Left colon (tissue), 2 donors: ENCODE data around the gene STK32B. TPM values are rescaled to one million over a fixed set of nuclear protein-coding genes. Genes with fewer than 3 reads are reported as not detected.

Experiments used
- ATAC-seq: fragments of 200-7000 bp; cut with Tn5 transposase; one replicate; pipeline ENCODE4 v1.9.1; 2020; ENCODE audit warnings: mild to moderate bottlenecking, moderate library complexity
- DNase-seq, 2 donors: peaks; one replicate each; pipeline ENCODE4 v3.0.0-alpha.2; 2020
- intact Hi-C, 2 donors: fragments of 100-400 bp; cut with DNase I in 1 of 2; cut with micrococcal nuclease in 1 of 2; formaldehyde crosslinking; loops; one replicate each; pipeline versions ENCODE4 v1.11.2 to v1.14.0; 2022; cut with DNase I, micrococcal nuclease
- total RNA-seq, 2 donors: library from RNA; stranded (reverse); fragmentation: NEBNext Ultra II Directional; extraction: Animal tissue kit (Norgen Biotek cat#: 25700); gene quantifications; one replicate each; pipeline ENCODE4 v1.2.1, GENCODE V29; 2021
- donor health status: DM: no; HTN: no; CAD: no.
- donor health status: DM: yes; HTN: yes; CAD: no.

Gene STK32B
- total RNA-seq, 2 donors from 2014 or later, result 0.40 to 0.78 TPM

DNA sequence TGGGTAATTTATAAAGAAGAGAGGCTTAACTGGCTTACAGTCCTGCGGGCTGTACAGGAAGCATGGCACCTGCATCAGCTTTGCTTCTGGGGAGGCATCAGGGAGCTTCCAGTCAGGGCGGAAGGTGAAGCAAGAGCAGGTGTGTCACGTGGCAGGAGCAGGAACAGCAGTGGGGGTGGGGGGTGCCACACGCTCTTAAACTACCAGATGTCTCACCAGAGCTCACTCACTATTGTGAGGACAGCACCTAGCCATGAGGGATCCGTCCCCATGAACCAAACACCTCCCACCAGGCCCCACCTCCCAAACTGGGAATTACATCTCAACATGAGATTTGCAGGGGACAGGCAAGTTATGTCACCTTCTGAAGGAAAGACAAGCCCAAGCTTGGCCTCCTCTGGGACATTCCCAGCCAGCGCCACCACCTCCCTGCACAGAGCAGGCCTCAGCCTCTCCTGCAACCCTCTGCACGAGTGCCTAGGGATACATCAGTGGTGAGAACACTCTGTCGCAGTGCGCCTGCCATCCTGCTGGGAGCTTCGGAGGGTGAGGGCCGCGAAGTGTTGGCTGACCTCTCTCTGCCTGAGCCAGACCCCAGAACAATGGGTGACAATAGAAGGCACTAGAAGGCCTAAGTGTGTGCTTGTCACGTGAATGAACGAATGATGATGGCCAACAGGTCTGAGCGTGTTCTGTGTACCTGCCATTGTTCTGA lies 412.8 kb downstream of the STK32B start:
- DNase-seq (no peak), ATAC-seq (no peak)
- intact Hi-C loops, result no loop called here

DNA sequence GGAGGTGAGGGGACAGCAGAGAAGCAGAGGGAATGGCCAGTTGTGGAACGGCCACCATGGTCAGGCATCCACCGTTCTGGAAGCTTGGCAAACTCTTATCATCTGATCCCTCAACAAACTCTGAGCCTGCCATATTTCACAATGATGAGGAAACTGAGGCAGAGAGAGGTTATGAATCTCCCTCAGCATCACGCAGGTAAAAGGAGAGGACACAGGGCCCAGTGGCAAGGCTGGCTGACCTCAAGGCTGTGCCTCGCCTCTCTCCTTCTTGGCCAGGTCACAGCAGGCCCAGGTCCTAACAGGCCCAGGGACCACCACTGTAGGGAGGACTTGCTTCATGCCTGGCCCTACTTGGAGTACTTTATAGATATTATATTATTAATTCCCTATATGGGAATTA lies 414.2 kb downstream of the STK32B start:
- DNase-seq (no peak), ATAC-seq (no peak)
- intact Hi-C loops, result no loop called here

- no peak for ATAC-seq
- DNase-seq, result no peak
Observed at GRCh38 chr4:5465956-5466355, 414.7 kb downstream of the STK32B start.

DNA sequence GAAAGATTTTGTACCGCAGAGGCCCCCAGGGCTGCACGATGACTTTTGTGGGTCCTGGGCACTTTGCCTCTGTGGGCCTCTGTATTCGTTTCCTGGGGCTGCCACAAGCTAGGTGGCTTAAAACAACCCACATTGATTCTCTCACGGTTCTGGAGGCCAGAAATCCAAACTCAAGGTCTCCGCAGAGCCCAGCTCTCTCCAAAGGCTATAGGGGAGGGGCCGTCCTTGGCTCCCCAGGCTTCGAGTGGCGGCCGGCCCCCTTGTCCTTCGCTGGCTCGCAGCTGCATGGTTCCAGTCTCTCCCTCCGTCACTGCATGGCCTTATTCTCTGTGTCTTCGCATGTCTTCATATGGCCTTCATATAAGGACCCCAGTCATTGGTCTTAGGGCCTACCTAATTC lies 415.8 kb downstream of the STK32B start:
- no peak for DNase-seq
- intact Hi-C loops, result no loop called here
- no peak for ATAC-seq

More at GRCh38 chr4:5465956-5466355, 414.7 kb downstream of the STK32B start:
- intact Hi-C loops, result no loop called here

DNA sequence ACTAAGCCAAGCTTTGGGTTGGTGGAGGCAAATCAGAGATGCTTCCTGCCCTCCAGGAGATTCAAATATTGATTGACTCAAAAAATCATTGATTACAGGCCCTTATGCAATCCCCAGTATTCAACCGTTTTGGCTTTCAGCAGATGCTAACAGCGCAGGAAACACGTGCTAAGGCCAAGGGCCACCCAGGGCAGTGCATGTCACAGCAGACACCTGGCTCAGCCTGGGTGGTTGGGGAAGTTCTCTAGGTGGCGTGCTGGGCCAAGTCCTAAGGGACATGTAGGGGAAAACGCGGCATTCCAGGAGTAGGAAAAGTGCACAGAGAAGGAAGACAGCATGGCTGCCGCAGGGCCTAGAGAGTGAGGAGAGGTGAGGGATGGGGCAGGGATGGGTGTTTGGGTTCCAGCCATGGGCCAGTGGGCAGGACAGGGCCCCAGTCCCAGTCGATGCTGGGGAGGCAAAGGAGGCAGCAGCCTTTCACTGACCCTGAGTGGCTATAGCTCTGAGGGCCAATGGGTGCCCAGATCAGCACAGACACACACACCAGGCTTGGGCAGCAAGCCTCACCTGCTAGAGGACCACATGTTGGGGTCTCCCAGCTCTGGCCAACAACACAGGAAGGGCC lies 418.0 kb downstream of the STK32B start:
- intact Hi-C loops, result no loop called here
- ATAC-seq, result no peak
- DNase-seq, result no peak

DNA sequence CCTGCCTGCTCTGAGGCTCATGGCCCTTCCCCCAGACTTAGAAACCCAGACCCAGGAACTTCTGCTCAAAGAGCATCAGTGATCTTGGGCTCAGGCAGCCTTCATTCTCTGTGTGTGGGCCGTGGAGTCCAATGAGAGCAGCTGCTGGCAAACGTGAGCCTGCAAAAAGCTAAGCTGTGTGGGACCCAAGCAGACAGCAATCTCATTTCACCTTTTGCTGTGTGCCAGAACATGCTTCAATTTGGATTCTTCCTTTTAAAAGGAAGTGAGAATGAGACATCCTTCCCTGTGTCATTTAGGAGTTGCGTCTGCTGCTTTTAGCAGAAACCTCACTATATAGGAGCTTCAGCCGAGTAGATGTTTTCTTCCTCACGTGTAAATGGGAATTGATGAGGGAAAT lies 418.6 kb downstream of the STK32B start:
- DNase-seq (no peak), ATAC-seq (no peak)
- intact Hi-C loops, result no loop called here

DNA sequence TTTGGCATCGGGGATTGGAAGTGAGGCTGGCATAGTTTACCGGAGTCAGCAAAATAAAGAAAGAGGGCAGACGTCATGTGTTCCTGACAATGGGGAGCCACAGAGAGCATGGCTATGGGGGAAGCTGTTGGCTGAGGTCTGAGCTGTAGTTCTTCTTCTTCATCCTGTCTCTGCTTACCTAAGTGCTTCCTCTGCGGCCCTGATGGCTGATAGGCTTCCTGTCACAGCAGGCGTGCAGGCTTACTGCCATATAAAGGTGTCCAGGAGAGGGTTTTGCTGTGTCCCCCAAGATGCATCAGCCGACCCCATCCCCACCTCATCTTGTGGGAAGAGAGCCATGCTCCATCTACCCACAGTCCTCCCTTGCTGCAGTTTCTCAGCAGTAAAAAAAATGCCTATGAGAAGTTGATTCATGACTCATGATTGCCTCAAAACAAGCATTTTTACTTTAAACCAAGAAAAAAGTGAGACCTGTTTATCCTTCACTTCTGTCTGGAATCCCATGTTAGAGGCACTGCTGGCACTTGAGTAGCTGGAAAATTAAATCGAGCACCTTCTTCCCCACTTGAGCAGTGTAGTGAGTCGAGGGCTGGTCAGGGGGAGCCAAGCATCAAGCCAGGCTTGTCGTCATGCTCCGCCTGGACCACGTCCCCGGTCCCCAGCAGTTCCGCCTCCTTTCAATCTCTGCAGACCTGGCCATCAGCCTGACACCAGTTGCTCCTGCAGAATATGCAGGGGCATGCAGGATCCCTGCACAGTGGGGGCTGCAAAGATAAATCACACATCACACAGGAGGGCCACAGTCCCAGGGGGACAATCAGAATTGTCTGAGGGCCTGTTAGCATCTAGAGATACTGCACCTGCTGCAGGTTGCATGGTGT lies 419.3 kb downstream of the STK32B start:
- ATAC-seq (no peak), DNase-seq (no peak)
- intact Hi-C loops, result no loop called here

DNA sequence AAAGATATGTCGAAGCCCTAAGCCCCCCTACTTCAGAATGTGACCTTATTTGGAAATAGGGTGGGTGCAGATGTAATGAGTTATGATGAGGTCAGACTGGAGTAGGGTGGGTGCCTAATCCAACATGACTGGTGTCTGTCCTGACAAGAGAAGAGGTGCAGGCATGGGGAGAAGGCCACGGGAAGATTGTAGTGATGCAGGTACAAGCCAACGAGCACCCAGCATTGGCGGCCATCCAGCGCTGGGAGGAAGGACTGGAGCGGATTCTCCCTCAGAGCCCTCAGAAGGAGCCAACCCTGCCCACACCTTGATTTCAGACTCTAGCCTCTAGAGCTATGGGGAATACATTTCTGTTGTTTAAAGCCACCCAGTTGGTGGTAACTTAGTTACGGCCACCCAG lies 419.9 kb downstream of the STK32B start:
- DNase-seq (no peak), ATAC-seq (no peak)
- intact Hi-C loops, result no loop called here

DNA sequence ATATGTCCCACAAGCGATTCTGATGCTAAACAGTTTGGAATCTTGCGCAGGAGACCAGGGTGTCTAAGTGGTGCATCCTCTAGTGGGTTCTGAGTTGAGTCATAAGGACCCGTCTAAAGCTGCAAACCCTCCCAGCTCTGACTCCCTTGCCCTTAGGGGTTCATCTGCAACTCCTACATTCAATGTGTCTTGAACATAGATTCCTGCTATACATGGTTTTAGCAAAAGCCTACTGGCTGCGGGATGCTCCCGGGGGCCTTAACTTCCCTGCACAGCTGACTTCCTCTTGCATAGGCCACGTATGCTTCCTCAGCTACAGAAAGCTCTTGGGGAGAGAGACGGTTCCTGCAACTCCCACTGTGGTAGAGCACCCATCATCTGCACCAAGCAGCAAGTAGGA lies 420.4 kb downstream of the STK32B start:
- ATAC-seq, result no peak
- no peak for DNase-seq
- intact Hi-C loops, result no loop called here

GRCh38 chr4:5472160-5472591 lies 420.9 kb downstream of the STK32B start:
- intact Hi-C loops, result no loop called here
- ATAC-seq (no peak), DNase-seq (no peak)

DNA sequence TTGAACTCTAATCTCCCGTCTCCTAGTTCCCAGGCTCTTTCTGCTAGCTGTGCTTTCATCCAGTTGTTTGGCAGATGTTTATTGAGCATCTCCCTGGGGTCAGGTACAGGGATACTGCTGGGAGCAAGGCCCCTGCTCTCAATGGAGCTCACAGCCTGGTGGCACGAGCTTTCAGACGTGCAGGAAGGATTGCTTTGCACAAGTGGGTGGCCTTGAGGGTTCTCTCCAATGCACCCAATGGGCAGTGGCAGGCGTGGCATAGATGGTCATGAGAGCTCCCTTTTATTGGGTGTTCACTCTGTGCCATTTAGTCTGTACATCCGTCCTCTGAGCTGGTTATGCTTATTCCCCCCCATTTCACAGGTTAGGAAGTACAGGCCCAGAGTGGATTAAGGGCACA lies 421.8 kb downstream of the STK32B start:
- DNase-seq (no peak), ATAC-seq (no peak)
- intact Hi-C loops, result no loop called here

- ATAC-seq, result no peak
- intact Hi-C loops, result no loop called here
- no peak for DNase-seq
Observed at GRCh38 chr4:5474756-5475155, 423.5 kb downstream of the STK32B start.

DNA sequence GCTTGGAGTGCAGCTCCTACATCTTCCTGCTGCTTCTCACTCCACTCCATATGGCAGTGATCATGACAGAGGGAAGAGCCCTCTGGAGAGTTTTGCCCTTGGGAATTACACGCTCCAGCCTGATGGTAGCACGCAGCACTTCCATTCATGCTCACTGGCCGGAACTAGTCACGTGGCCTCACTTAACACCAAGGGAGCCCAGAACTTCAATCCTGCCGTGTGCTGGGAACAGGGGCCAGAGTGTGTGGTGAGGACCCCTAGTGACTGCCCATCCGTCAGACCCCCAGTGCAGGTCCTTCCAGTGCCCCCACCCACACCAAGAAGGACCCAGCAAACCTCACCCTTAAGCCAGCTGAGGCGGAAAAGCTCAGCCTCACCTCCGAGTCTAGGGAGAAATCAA lies 426.3 kb downstream of the STK32B start:
- ATAC-seq, result no peak
- no peak for DNase-seq
- intact Hi-C loops, result no loop called here

GRCh38 chr4:5478169-5478568 lies 426.9 kb downstream of the STK32B start:
- no peak for DNase-seq
- intact Hi-C loops, result no loop called here
- ATAC-seq, result no peak

- no peak for ATAC-seq
- intact Hi-C loops, result no loop called here
Observed at GRCh38 chr4:5478697-5479096, 427.4 kb downstream of the STK32B start.

DNA sequence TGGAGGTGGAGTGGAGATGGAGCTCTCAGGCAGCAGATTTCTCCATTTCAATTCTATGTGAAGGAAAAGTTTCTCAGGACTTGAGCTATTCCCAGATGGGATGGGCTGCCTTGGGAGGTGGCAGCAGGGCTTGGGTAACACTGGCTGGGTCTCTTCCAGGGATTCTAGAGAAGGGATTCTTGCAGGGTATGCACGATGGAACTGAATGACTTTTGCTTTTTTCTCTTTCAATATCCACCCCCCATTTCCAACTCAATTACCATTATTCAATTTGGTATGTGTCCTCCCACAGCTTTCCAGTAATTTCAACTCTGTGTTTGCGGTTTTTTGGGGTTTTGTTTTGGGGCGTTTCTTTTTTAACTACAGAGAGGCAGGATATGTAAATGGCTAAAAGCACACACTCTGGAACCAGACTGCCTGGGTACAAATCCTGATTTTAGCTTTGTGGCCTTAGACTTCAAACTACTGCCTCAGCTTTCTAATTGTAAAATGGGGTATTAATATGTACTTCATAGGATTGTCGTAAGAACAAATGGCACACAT lies 428.3 kb downstream of the STK32B start:
- intact Hi-C loops, result no loop called here

More at GRCh38 chr4:5478697-5479096, 427.4 kb downstream of the STK32B start:
- no peak for DNase-seq

GRCh38 chr4:5488413-5488812 lies 437.1 kb downstream of the STK32B start:
- intact Hi-C loops, result no loop called here
- DNase-seq (no peak), ATAC-seq (no peak)

More for the DNA sequence above, 428.3 kb downstream of the STK32B start:
- DNase-seq (no peak), ATAC-seq (no peak)

- intact Hi-C loops, result no loop called here
- DNase-seq, result no peak
Observed at GRCh38 chr4:5489260-5489659, 438.0 kb downstream of the STK32B start.

GRCh38 chr4:5497489-5497888 lies 446.2 kb downstream of the STK32B start:
- ATAC-seq (no peak), DNase-seq (no peak)
- intact Hi-C loops, result no loop called here

More at GRCh38 chr4:5489260-5489659, 438.0 kb downstream of the STK32B start:
- ATAC-seq, result no peak
